Panc1 (cell line): Measurements from ENCODE around the gene DIP2C.

ENCODE experiments used
- POLR2AphosphoS5 ChIP-seq: IDR thresholded peaks from 2 replicates; pipeline ENCODE4 v1.6.1; 2012; ENCODE audit warnings: mild to moderate bottlenecking, low read depth, low read length, moderate library complexity
- SIN3A ChIP-seq: IDR thresholded peaks from 2 replicates; pipeline ENCODE4 v1.6.1; 2012; ENCODE audit warnings: low read depth, mild to moderate bottlenecking, low read length, moderate library complexity, borderline replicate concordance; ENCODE audit not compliant: insufficient read depth
- TF ChIP-seq, protein P1 (sequence below): fragments of 450-650 bp; IDR thresholded peaks from 2 replicates; pipeline ENCODE4 v1.5.1; 2017; ENCODE audit warnings: mild to moderate bottlenecking

DNA sequence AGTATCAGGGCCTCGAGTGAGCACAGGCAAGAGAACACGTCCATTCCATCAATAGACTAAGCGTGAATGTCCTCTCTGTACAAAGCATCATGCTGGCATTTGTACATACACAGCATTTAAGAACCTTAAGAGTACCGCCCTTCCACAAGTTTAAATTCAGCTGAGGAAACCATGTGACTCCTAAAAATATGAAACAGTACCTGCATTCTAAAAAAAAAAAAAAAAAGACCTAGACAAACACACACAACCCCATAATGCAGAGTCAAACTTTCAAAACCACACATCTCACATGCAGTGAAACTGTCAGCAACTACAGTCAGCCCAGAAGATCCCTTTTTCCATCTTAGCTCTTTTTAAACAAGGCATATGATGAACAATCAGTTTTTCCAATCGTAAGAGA lies 124.3 kb downstream of the DIP2C start:
- TF ChIP-seq, protein P1, sequence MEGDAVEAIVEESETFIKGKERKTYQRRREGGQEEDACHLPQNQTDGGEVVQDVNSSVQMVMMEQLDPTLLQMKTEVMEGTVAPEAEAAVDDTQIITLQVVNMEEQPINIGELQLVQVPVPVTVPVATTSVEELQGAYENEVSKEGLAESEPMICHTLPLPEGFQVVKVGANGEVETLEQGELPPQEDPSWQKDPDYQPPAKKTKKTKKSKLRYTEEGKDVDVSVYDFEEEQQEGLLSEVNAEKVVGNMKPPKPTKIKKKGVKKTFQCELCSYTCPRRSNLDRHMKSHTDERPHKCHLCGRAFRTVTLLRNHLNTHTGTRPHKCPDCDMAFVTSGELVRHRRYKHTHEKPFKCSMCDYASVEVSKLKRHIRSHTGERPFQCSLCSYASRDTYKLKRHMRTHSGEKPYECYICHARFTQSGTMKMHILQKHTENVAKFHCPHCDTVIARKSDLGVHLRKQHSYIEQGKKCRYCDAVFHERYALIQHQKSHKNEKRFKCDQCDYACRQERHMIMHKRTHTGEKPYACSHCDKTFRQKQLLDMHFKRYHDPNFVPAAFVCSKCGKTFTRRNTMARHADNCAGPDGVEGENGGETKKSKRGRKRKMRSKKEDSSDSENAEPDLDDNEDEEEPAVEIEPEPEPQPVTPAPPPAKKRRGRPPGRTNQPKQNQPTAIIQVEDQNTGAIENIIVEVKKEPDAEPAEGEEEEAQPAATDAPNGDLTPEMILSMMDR = no peak
- TF ChIP-seq POLR2AphosphoS5 = no peak
- no peak for TF ChIP-seq SIN3A
